KBM-7 (cell line): ENCODE results near the gene GRIFIN.

Experiments
- DNase-seq: peaks from one replicate; pipeline ENCODE4 v3.0.0-alpha.2; 2015
- in situ Hi-C: fragments of 300-500 bp; cut with MboI; formaldehyde crosslinking; loops from 2 replicates; pipeline ENCODE4 v1.14.3; 2020; ENCODE audit warnings: low sequenced_read_pairs, low pct_unique_long_range_greater_than_20kb, mixed read lengths

Gene GRIFIN

GRCh38 chr7:2514473-2515423 is 38.5 kb upstream of the GRIFIN start:
- in situ Hi-C loops: no loop called here
- DNase-seq: no peak

GRCh38 chr7:2513702-2514101 is 37.5 kb upstream of the GRIFIN start:
- DNase-seq: no peak
- in situ Hi-C loops: no loop called here

- no peak for DNase-seq
- in situ Hi-C loops: no loop called here
Measured at GRCh38 chr7:2512713-2513112, 36.5 kb upstream of the GRIFIN start.

GRCh38 chr7:2512179-2512661 is 36.0 kb upstream of the GRIFIN start:
- DNase-seq: no peak
- in situ Hi-C loops: no loop called here

- DNase-seq: no peak
- in situ Hi-C loops: no loop called here
Measured at GRCh38 chr7:2511769-2512168, 35.6 kb upstream of the GRIFIN start.

GRCh38 chr7:2510909-2511768 is 34.9 kb upstream of the GRIFIN start:
- in situ Hi-C loops: no loop called here
- DNase-seq: peak; percentile 91

GRCh38 chr7:2510130-2510776 is 34.1 kb upstream of the GRIFIN start:
- in situ Hi-C loops: no loop called here

GRCh38 chr7:2509298-2509906 is 33.2 kb upstream of the GRIFIN start:
- DNase-seq: no peak
- in situ Hi-C loops: no loop called here

More at GRCh38 chr7:2510130-2510776, 34.1 kb upstream of the GRIFIN start:
- no peak for DNase-seq

- peak; percentile 91 for DNase-seq
- in situ Hi-C loops: no loop called here
Measured at GRCh38 chr7:2508327-2509215, 32.4 kb upstream of the GRIFIN start.

GRCh38 chr7:2507917-2508306 is 31.7 kb upstream of the GRIFIN start:
- in situ Hi-C loops: no loop called here
- no peak for DNase-seq

- no peak for DNase-seq
- in situ Hi-C loops: no loop called here
Measured at GRCh38 chr7:2507208-2507916, 31.2 kb upstream of the GRIFIN start.

GRCh38 chr7:2505401-2505800 is 29.2 kb upstream of the GRIFIN start:
- in situ Hi-C loops: no loop called here
- no peak for DNase-seq

GRCh38 chr7:2504889-2505375 is 28.7 kb upstream of the GRIFIN start:
- in situ Hi-C loops: no loop called here
- DNase-seq: no peak

GRCh38 chr7:2504128-2504888 is 28.1 kb upstream of the GRIFIN start:
- no peak for DNase-seq
- in situ Hi-C loops: no loop called here

GRCh38 chr7:2503056-2503941 is 27.1 kb upstream of the GRIFIN start:
- in situ Hi-C loops: no loop called here
- no peak for DNase-seq

- DNase-seq: no peak
- in situ Hi-C loops: no loop called here
Measured at GRCh38 chr7:2502647-2502966, 26.4 kb upstream of the GRIFIN start.
